SJCRH30 (cell line): ENCODE measurements around the gene DVL2. TPM values are rescaled to one million over a fixed set of nuclear protein-coding genes. Genes with fewer than 3 reads are reported as not detected.
"Not testable (repeated sequence)": the region's sequence is repeated elsewhere in the genome, so short reads cannot be mapped to it uniquely, and the experiment has no call there.

Experiments used
- DNase-seq, 2 experiments: peaks; one replicate each; pipeline ENCODE4 v3.0.0-alpha.2; 2015 to 2020
- H3K27ac ChIP-seq: fragments of 250-450 bp; sonication (Bioruptor Pico); 2 replicates; pipeline ENCODE4 v1.5.1; 2020; ENCODE audit warnings: mild to moderate bottlenecking, moderate library complexity
- H3K27me3 ChIP-seq: fragments of 250-450 bp; sonication (Bioruptor Pico); 2 replicates; pipeline ENCODE4 v1.5.1; 2020; ENCODE audit warnings: mild to moderate bottlenecking, moderate library complexity
- H3K36me3 ChIP-seq: fragments of 250-450 bp; sonication (Bioruptor Pico); 2 replicates; pipeline ENCODE4 v1.5.1; 2020; ENCODE audit warnings: mild to moderate bottlenecking, moderate library complexity
- H3K4me1 ChIP-seq: fragments of 250-450 bp; sonication (Bioruptor Pico); 2 replicates; pipeline ENCODE4 v1.5.1; 2020; ENCODE audit warnings: mild to moderate bottlenecking, moderate library complexity
- H3K4me3 ChIP-seq: fragments of 250-450 bp; sonication (Bioruptor Pico); 2 replicates; pipeline ENCODE4 v1.5.1; 2020; ENCODE audit warnings: mild to moderate bottlenecking, moderate library complexity
- H3K9me3 ChIP-seq: fragments of 250-450 bp; sonication (Bioruptor Pico); replicated peaks from 2 replicates; pipeline ENCODE4 v1.5.1; 2020; ENCODE audit warnings: mild to moderate bottlenecking, moderate library complexity
- total RNA-seq: library from RNA; depleted of rRNA; stranded (reverse); fragments of >200 nt; shearing (Covaris generic); gene quantifications from 2 replicates; pipeline ENCODE4 v1.2.3, GENCODE V29; 2014

The DVL2 gene
- total RNA-seq, 1 experiment from 2014 or later = 39.0 TPM

DNA sequence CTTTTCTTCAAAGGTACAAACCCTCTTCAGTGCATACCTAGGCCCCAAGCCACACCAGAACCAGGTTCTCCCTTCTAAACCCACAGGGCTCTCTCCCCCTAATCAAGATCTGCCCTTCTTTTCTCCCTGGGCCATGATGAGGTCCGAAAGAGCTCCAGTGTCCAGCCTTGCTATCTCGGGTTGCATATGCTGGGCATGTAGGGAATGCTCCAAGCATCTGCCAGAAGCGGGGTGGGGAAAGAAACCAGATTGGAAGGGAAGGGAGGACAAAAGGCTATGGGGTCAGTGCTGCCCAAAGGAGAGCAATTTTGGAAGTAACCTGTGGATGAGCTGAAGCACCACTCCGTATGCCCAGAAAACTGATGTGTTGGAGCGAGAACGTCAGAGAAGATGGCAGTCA, 14.9 kb upstream of the DVL2 start:
- H3K27ac ChIP-seq = no peak overlapping the region
- H3K4me3 ChIP-seq = no peak overlapping the region
- H3K4me1 ChIP-seq = 0 out of 2 replicates have a peak, but pooled peaks cover 3% of the 10 kb centered on the region
- no peaks in the 10 kb centered on the region for H3K9me3 ChIP-seq
- H3K27me3 ChIP-seq = no peaks in the 10 kb centered on the region
- no peak for DNase-seq
- peaks cover 2% of the 10 kb centered on the region; the same call in 1 of the 2 replicates for H3K36me3 ChIP-seq

DNA sequence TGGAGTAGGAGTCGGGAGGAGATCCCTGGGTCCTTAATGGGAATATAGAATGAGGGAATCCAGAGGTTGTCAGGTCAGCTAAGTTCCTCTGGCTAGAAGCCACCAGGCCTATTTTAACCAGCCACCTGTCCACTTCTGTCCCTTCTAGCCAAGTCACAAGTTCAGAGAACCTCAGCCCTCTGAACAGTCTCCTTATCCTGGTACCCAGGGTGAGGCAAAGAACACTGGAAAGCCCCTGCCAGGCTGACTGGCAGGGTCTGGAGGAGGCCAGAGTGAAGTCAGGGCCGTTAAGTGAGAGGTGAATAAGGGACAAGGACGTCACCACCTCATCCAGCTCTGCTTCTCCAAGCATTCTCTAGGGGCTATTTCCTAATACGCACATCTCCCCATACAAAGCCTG, 14.5 kb upstream of the DVL2 start:
- Histone ChIP-seq H3K27me3 (no peaks in the 10 kb centered on the region), H3K36me3 (peaks cover 6% of the 10 kb centered on the region; the same call in 1 of the 2 replicates), H3K27ac (no peak overlapping the region), H3K9me3 (no peaks in the 10 kb centered on the region), H3K4me1 (0 out of 2 replicates have a peak, but pooled peaks cover 3% of the 10 kb centered on the region), H3K4me3 (no peak overlapping the region)
- DNase-seq = no peak

DNA sequence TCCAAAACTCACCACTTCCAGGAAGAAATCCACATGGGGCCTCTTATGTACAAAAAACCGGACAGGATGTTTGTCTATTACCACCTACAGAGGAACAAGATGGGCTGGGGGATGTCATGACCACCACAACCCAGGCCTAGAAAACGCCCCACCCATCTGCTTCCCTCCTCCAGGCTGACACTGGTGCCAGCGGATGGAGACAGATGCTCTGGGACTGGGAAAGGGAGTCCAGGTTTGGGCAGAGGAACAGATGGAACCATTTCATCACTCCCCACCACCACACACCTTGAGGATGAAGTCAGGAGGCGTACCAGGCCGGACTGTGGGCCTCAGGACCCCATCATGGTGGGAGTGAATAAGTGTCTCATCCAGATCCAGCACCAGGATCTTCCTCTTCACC, 12.5 kb upstream of the DVL2 start:
- H3K9me3 ChIP-seq = no peaks in the 10 kb centered on the region
- H3K36me3 ChIP-seq = peaks cover 6% of the 10 kb centered on the region; the same call in 1 of the 2 replicates
- H3K4me3 ChIP-seq = no peak overlapping the region
- H3K27me3 ChIP-seq = no peaks in the 10 kb centered on the region
- H3K4me1 ChIP-seq = 0 out of 2 replicates have a peak, but pooled peaks cover 3% of the 10 kb centered on the region
- no peak for DNase-seq
- no peak overlapping the region for H3K27ac ChIP-seq

DNA sequence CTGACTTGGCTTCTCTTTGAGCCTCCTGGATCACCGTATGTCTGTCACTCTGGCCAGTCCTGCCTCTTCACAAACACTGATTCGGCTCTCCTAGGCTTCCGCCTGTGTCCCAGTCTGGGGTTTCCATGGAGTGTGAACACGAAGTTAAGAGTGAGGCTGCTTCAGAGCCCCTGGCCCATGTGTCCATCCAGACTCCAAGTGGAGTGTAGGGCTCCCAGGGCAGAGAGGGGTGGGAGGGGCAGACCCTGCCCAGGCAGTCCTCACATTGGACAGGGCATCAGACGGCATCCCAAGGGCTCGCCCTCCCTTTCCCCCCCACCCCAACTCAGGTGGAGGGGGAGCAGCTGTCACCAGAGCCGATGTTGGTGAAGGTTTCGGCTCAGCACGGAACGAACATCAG, 9.5 kb upstream of the DVL2 start:
- not testable (repeated sequence) for DNase-seq, H3K4me1 ChIP-seq, H3K9me3 ChIP-seq, H3K27ac ChIP-seq, H3K27me3 ChIP-seq, H3K36me3 ChIP-seq, H3K4me3 ChIP-seq

DNA sequence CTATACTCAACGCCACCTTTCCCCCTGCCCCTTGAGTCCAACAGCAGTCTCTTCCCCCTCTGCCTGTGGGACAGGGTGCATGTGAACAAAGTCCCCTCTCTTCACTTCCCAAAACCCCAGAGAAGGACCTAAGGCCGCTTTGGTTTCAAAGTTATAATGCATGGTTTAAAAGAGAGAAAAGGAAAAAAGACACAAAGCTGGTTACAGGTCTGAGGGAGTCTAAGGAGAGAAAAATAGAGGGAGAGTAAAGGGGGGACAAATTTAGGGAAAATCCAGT, 9.1 kb upstream of the DVL2 start:
- Histone ChIP-seq H3K4me1 (0 out of 2 replicates have a peak, but pooled peaks cover 4% of the 10 kb centered on the region), H3K27me3 (no peaks in the 10 kb centered on the region), H3K27ac (peak overlapping the region; percentile 79), H3K36me3 (peaks cover 6% of the 10 kb centered on the region; the same call in 1 of the 2 replicates), H3K4me3 (peak overlapping the region; percentile 84), H3K9me3 (no peaks in the 10 kb centered on the region)
- DNase-seq = no peak

DNA sequence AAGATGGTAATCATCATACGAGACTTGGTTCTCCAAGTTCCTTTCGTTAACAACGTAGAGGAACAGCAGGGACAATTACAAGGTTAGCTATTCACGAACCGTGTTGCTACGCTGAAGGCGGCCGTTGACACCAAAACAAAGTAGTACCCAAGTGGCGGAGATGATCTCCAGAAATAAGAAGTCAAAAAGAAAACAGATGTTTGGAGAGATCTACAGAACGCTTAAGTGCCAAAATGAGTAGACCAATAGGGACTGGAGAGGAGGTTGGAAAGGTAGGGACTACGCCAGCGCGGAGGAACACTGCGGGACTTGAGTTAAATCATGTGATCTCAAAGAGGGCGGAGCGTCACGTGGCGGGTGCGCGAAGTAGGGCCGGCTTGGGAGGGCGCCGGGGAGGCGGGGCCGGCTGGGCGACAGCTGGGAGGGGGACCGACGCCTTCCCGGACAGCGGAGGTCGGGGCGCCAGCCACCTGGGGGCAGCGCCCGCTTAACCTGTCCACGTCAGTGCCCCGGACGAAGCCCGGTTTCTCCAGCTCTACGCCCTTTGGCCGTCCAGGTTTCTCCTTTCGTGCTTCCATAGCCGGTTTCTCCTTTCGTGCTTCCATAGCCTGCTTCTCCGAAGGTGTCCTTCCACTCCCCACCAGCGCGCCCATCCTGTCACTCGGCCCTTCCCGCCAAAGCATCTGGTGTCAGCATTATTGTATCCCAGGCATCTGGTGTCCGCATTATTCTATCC, 8.6 kb upstream of the DVL2 start:
- H3K4me3 ChIP-seq = peak overlapping the region; percentile 84
- H3K9me3 ChIP-seq = no peaks in the 10 kb centered on the region
- 0 out of 2 replicates have a peak, but pooled peaks cover 4% of the 10 kb centered on the region for H3K4me1 ChIP-seq
- no peaks in the 10 kb centered on the region for H3K27me3 ChIP-seq
- peak; percentile 91 to 92 for DNase-seq
- peak overlapping the region; percentile 79 for H3K27ac ChIP-seq
- H3K36me3 ChIP-seq = peaks cover 6% of the 10 kb centered on the region; the same call in 1 of the 2 replicates

DNA sequence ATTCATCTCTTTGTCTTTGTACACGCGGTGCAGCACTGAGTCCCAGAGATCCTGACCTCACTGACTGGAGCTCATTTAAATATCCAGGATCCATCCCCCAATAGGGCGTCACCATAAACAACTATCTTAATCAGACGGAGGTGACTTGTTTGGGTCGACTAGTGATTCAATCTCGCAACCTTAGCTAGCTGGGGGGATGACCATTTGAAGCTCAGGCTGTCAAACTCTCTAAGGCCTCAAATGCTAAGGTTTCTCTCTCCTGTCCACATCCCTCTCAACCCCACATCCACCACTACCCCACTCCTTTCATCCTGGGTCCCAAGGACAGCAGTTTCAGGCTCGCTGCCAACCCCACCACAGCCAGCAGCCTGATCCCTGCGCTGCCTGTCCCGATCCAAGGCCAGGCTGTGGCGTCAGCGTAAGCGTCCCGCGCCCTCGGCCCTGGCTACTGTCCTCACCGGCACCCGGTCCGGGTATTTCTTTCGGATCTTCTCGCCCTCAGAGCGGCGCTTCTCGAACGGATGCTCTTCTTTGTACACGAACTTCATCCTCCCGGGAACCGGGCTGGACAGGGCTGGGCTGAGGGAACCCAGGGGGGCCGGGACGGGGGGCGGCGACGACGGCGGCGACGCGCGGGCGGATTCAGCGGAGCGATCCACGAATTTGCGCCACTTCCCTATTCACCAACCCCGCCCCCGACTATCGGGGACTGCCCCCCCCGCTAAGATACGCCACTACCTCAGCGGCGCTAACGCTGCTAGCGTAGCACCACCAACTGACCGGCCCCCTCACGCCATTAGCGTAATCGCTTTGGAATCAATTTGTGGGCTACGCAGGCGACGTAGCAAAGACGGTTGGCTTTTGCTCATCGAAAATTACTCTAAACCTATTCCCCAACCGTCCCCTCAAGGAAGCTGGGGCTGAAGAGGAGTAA, 7.7 kb upstream of the DVL2 start, which contains the start of gene GABARAP:
Gene GABARAP (minus strand): TSS at position 667 of the 934 bp plus-strand sequence. CDS start 119 bp downstream, at position 548.
- Histone ChIP-seq H3K4me3 (peak within 1 kb of the TSS; percentile 84), H3K4me1 (0 out of 2 replicates have a peak, but pooled peaks cover 4% of the 10 kb centered on the region), H3K27ac (peak within 1 kb of the TSS; percentile 79), H3K36me3 (peaks cover 8% of the 10 kb centered on the region; the same call in 1 of the 2 replicates), H3K9me3 (no peaks in the 10 kb centered on the region), H3K27me3 (no peaks in the 10 kb centered on the region)
- DNase-seq = peak; percentile 81 to 89

DNA sequence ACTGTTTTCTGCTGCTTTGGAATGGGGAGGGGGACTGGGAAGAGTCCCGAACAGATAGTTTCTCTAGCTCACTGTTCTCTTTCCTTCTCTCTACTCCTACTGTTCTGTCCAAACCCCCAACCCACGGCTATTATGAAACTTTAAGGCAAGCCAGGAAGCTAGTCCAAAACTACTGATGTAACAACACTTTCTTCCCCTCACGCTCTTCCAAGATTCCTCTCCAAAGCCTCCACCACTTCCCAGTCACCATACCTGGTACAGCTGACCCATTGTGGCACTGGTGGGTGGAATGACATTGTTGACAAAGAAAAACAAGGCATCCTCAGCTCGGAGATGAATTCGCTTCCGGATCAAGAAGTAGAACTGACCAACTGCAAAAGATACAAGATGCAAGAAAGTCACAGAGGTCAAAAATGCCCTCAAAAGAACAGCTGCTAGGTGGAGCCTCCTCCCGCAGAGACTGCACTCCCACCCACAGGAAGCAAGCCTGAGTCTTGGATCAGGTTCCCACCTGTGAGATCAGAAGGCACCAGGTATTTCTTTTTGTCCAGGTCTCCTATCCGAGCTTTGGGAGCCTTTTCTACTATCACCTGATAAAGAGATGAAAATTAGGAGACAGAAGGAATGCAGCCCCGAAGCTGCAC, 6.9 kb upstream of the DVL2 start:
- Histone ChIP-seq H3K4me3 (peak overlapping the region; percentile 84), H3K9me3 (no peaks in the 10 kb centered on the region), H3K4me1 (0 out of 2 replicates have a peak, but pooled peaks cover 4% of the 10 kb centered on the region), H3K27ac (peak overlapping the region; percentile 79; the same call in 1 of the 2 replicates), H3K27me3 (no peaks in the 10 kb centered on the region), H3K36me3 (peaks cover 8% of the 10 kb centered on the region; the same call in 1 of the 2 replicates)
- no peak for DNase-seq

DNA sequence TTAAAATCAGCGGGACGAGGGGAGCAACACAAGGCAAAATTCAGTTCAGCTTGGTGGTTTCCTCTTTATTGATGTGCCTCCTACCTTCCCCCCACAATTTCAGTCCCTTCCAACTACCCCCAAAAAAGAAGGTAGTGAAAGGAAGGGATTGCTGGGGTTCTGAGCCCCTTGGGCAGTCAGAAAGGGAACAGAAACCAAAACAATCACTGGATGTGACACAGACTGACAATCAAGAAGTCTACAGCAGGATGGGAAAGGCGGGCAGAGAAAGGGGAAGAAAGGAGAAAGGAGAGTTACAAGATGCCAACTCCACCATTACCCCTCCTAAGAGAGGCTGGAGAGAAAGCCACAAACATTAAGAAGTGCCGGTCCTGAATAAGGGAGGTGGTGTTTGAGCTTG, 6.1 kb upstream of the DVL2 start:
- no peaks in the 10 kb centered on the region for H3K27me3 ChIP-seq
- no peak overlapping the region for H3K27ac ChIP-seq
- H3K4me1 ChIP-seq = 0 out of 2 replicates have a peak, but pooled peaks cover 4% of the 10 kb centered on the region
- peak overlapping the region; percentile 18; the same call in 1 of the 2 replicates for H3K4me3 ChIP-seq
- H3K36me3 ChIP-seq = peaks cover 13% of the 10 kb centered on the region; the same call in 1 of the 2 replicates
- DNase-seq = no peak
- no peaks in the 10 kb centered on the region for H3K9me3 ChIP-seq

DNA sequence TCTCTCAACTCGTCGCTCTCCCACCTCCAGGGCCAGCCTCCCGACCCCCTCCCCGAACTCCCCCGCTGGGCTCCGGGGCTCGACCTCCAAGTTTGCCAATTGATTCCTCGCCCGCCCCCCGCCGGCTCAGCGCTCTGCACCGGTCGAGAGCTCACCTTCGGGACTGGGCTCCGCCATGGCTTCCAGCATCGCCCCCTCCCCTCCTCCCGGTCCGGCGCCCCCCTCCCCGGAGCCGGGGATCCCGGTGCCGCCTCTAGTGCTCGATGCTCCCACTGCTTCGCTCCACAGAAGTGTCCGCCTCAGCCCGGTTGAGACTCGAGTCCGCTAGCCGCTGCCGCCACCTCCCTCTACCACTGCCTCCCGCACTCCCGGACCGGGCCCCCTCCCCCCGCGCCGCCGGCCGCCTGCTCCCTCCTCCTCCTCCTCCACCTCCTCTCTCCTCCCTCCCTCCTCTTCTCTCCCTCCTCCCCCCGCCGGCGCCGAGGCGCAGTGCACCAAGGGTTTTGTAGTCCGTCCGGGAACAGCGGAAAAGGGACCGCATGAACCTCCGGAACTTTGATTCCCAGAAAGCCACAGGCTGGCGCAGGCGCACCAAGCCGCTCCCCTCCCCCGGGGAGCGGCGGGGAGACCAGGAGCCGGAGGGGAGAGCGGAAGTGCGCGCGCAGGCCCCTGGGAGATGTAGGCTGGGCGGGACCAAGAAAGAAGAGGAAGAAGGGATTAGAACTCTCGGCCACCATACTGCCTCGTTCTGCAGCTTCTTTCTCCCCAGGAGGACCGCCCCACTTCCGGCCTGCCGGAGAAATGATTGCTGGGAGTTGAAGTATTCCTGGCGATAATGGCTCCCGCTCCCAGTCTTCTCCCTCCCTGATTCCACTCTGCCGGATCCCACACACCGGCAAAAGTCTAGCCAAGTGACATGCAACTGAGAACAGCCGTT, 5.0 kb upstream of the DVL2 start, which contains the start of gene PHF23:
Gene PHF23 (minus strand): TSS at position 367 of the 937 bp plus-strand sequence. CDS start 178 bp downstream, at position 189.
- peak within 1 kb of the TSS; percentile 40 for H3K27ac ChIP-seq
- no peaks in the 10 kb centered on the region for H3K9me3 ChIP-seq
- peak within 1 kb of the TSS; percentile 75 for H3K4me3 ChIP-seq
- peaks cover 16% of the 10 kb centered on the region; the same call in 1 of the 2 replicates for H3K36me3 ChIP-seq
- H3K27me3 ChIP-seq = no peaks in the 10 kb centered on the region
- 0 out of 2 replicates have a peak, but pooled peaks cover 4% of the 10 kb centered on the region for H3K4me1 ChIP-seq
- DNase-seq = peak; percentile 96 to 97

DNA sequence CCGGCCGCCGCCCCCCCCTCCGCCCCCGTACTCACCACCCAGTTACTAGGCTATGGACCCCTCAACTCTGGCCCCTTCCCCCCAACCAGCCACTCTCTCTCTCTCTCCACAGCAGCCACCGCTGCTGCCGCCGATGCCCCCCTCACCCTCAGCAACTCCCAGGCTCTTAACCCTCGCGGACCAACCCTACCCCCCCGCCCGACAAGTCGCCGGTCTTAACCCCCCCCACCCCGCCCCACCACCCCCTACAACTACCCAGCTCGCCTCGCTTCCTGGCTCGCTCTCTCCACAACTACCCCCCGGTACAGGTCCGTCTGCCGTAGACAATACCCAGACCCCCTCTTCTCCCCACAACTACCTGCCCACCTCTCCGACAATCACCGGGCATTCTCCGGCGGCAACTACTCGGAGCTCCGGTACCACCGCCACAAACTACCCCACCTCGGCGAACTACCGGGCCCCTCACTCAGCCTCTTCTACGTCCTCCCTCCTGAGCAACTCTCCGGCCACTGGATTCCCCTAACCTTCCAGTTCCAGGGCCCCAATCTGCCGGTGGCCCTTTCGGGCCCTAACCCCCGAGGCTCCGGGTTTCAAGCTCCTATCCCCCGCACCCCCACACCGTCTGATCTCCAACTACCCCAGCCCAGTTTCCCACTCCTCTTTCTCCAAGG, 4.2 kb upstream of the DVL2 start:
- Histone ChIP-seq H3K27me3 (no peaks in the 10 kb centered on the region), H3K27ac (peak overlapping the region; percentile 40), H3K36me3 (peaks cover 11% of the 10 kb centered on the region; the same call in 1 of the 2 replicates), H3K4me3 (peak overlapping the region; percentile 75), H3K9me3 (no peaks in the 10 kb centered on the region), H3K4me1 (0 out of 2 replicates have a peak, but pooled peaks cover 4% of the 10 kb centered on the region)
- DNase-seq = no peak

DNA sequence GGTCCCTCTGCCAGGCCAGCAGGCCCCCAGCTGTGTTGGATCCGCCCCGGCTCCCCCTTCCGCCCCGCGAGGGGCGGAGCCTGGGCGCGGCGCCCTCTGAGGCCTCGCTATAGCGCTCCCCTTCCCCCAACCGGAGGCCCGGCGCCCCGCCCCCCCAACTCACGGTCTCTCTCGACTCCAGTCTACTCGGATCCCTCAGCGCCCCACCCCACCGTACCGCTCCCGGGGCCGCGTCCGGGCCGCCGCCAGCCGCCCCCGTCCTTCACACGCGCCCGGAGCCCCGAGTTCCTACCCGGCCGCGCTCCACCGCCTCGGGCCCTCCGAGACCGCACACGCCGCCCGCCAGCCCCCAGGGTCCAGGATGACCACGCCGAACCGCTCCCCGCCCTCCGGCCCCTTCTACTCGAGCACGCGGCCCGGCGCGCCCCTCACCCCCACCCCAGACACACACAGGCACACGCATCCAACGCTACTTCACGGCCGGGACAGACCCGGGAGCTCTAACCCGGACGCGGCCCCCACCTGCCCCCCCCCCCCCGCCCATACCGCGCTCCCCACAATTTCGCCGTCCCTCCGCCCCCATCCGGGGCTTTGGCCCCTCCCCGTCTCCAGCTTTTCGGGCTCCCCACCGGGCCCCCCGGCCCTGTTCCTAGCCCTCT, 3.6 kb upstream of the DVL2 start:
- Histone ChIP-seq H3K4me1 (0 out of 2 replicates have a peak, but pooled peaks cover 4% of the 10 kb centered on the region), H3K27me3 (no peaks in the 10 kb centered on the region), H3K27ac (peak overlapping the region; percentile 67), H3K4me3 (peak overlapping the region; percentile 68), H3K36me3 (peaks cover 11% of the 10 kb centered on the region; the same call in 1 of the 2 replicates), H3K9me3 (no peaks in the 10 kb centered on the region)
- peak; percentile 71 for DNase-seq
